ENCODE data around the gene ZNF593.

- no peak for TF ChIP-seq BHLHE40 (IDR thresholded peaks at IDR 0.05; ENCODE audit: borderline replicate concordance)
- no peak for TF ChIP-seq FOXM1 (IDR thresholded peaks at IDR 0.05; ENCODE audit: borderline replicate concordance)
- no peak for TF ChIP-seq PKNOX1 (IDR thresholded peaks at IDR 0.05)
Observed at GRCh38 chr1:26197301-26197700, 27.6 kb downstream of the ZNF593 start.

All from HEK293T (cell line).